GM12864 (cell line): ENCODE measurements around the gene RAF1.
A peak's percentile ranks its signal among the peaks of the same experiment; 100 is the strongest.

Source experiments
- DNase-seq: peaks from one replicate; pipeline ENCODE4 v3.0.0-alpha.2; 2011; ENCODE audit warnings: low read depth
- H3K4me3 ChIP-seq: 2 replicates; pipeline ENCODE4 v1.5.1; 2011; ENCODE audit warnings: mild to moderate bottlenecking, low read depth, low read length, control low read depth
- TF ChIP-seq, protein P1 (sequence below): IDR thresholded peaks from 2 replicates; pipeline ENCODE4 v1.5.1; 2011; ENCODE audit warnings: low read depth, mild to moderate bottlenecking, moderate library complexity, low read length, control low read depth, inconsistent platforms; ENCODE audit errors: missing control alignments

RAF1 gene

DNA sequence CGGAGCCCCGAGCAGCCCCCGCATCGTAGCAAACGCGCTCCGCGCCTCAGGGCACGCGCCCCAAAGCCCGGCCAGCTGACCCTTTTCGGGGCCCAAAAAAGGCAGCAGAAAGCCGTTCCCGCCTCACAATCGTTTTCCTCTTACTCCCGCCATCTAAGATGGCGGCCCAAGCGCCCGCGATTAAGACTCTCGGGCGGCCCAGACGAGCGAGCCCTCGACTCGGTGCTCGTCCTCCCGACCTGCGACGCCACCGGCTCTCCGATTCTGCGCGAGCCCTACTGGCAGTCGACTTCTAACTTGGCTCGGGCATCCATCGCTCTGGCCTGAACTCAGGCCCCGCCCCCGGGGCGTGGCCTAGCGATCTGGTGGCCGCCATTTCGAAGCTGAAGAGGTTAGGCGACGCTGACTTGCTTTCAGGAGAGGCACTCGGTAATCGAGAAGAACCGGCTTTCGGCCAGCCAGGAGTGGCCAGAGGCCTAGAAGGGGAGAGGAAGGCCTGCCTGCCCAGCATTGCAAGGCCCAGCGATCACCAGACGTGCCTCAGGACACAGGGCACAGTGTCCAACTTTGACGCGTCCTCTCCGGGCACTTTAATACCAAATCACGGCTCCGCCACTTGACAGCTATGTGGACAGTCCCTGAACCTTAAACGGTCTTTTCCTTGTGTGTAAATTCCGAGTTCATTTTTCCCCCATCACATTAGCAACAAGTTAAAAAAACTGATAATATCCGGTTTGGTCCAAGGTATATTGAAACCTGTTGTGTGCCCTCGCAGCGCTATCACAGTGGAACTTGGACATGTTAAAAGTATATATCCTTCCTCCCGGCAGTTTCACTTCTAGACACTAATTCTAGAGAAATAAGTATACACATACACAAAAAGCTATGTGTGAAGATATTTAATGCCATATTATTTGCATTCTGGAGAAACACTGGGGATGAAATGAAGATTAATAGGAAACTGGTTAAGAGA, at the start of gene RAF1:
Gene RAF1 (minus strand): TSS at position 182 of the 973 bp plus-strand sequence. CDS start 45,396 bp downstream, outside the sequence.
- peak within 1 kb of the TSS; percentile 81 for H3K4me3 ChIP-seq
- peak; percentile 94 for DNase-seq
- TF ChIP-seq, protein P1, sequence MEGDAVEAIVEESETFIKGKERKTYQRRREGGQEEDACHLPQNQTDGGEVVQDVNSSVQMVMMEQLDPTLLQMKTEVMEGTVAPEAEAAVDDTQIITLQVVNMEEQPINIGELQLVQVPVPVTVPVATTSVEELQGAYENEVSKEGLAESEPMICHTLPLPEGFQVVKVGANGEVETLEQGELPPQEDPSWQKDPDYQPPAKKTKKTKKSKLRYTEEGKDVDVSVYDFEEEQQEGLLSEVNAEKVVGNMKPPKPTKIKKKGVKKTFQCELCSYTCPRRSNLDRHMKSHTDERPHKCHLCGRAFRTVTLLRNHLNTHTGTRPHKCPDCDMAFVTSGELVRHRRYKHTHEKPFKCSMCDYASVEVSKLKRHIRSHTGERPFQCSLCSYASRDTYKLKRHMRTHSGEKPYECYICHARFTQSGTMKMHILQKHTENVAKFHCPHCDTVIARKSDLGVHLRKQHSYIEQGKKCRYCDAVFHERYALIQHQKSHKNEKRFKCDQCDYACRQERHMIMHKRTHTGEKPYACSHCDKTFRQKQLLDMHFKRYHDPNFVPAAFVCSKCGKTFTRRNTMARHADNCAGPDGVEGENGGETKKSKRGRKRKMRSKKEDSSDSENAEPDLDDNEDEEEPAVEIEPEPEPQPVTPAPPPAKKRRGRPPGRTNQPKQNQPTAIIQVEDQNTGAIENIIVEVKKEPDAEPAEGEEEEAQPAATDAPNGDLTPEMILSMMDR, result no peak

DNA sequence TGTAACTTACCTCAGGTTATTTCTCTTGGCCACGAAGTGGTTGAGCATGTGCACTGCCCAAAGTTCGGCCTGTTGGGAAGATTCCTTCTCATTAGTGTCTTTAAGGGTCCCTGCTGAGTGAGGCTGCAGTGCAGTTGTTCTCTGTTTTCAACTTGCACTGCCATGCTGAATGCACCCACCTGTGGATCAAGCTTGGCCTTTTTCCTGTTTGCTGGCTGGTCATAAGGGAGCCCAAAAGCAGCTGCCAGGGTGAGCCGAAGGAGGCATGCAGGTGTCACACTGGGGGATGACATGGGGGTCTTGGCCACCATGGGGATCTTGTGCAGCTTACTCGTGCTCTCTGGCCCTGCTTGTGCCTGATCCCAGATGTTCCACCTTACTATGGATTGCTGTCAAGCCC, 46.1 kb upstream of the RAF1 start:
- TF ChIP-seq, protein P1, result no peak
- no peak overlapping the region for H3K4me3 ChIP-seq
- DNase-seq, result no peak

DNA sequence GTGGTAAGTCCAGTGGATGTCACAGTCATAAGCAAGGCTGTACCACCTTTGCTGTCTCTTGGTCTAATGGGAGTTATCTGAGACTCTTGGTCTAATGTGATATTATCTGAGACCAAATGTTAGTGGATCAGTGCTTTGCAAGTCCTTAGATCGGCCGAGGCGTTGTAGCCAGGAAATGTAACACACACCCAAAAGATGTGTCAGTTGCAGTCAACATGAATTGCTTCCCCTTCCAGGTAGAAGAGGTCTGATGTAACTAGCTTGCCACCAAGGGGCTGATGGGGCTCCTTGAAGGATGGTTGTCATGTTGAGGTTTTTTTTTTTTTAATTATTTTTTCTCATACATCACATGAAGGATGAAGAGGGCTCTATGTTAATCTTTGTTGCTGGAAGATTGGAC, 45.4 kb upstream of the RAF1 start:
- TF ChIP-seq, protein P1, result no peak
- no peak overlapping the region for H3K4me3 ChIP-seq
- no peak for DNase-seq

- no peak for DNase-seq
- no peak overlapping the region for H3K4me3 ChIP-seq
- TF ChIP-seq, protein P1, result no peak
Observed at GRCh38 chr3:12708584-12709192, 44.8 kb upstream of the RAF1 start.

DNA sequence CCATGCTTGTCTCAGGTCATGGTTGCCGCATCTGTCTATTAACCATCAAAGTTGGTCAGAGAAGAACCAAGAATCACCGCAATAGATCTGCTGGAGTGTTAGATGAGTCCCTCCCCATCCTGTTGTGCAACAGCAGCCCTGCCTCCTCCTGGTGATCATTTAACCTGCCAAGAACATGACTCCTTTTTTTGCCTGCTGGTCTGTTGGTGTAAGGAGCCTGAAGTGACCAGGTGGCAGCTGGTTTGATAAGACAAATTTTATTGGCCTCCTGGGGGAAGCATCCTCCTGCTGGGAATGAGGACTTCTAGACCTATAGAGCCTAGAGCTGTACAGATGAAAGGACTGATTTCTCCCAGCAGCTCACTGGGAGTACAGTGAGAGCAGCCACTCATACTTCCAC, 43.5 kb upstream of the RAF1 start:
- H3K4me3 ChIP-seq, result no peak overlapping the region
- no peak for DNase-seq
- TF ChIP-seq, protein P1, result no peak

DNA sequence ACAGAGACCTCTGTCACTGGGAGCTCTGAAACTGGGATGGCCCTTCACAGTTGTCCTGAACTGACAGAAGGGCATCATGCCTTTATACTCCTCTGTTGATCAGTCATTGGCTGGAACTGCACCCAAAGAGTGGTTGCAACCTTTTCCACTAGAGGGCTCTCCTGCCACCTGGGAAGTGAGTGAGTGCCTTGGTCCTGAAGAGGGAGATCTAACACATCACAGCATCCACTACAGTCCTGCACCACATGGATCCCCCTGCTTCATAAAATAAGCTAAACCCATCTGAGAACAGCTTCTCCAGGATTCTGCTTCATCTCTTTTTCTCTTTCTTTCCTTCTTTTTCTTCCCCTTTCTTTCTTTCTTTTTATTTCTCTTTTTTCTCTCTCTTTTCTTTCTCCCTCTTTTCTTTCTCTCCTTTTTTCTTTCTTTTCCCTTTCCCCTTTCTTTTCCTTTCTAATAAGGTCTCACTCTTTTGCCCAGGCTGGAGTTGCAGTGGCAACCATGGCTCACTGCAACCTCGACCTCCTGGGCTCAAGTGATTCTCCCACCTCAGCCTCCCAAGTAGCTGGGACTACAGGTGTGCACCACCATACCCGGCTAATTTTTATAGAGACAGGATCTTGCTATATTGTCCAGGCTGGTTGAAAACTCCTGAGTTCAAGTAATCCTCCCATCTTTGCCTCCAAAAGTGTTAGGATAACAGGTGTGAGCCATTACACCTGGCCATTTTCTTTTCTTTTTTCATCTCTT, 42.8 kb upstream of the RAF1 start:
- TF ChIP-seq, protein P1, result peak; percentile 92
- H3K4me3 ChIP-seq, result no peak overlapping the region
- peak; percentile 45 for DNase-seq
